SK-N-SH (cell line): ENCODE data around the gene SALL3. TPM values are rescaled to one million over a fixed set of nuclear protein-coding genes. Genes with fewer than 3 reads are reported as not detected.

Experiments used
- CTCF ChIA-PET: fragments of 300-600, 350-600 bp; formaldehyde crosslinking; extraction: SDS; loops from one replicate; lab custom pipeline; 2021; lab: Yijun Ruan, JAX
- POLR2A ChIA-PET: fragments of 350-600 bp; sonication (Branson Sonifier 250); formaldehyde crosslinking; extraction: SDS; loops from one replicate; lab custom pipeline; 2020; ENCODE audit warnings: antibody characterized with exemption, inconsistent platforms; lab: Yijun Ruan, JAX
- DNase-seq: peaks from one replicate; pipeline ENCODE4 v3.0.0; 2012
- H2AFZ ChIP-seq: fragments of 200-600 bp; sonication (generic); 2 replicates; pipeline ENCODE4 v1.8.1; 2016; ENCODE audit warnings: antibody characterized with exemption, mild to moderate bottlenecking, low read depth
- H3F3A ChIP-seq: fragments of 200-600 bp; sonication (generic); replicated peaks from 2 replicates; pipeline ENCODE3; 2016; ENCODE audit warnings: antibody characterized with exemption, mild to moderate bottlenecking; ENCODE audit not compliant: insufficient read depth
- H3K27ac ChIP-seq, 2 experiments: fragments of 200-500 bp in 1 of 2; fragments of 200-600 bp in 1 of 2; sonication (Bioruptor generic) in 1 of 2; sonication (generic), shearing (Covaris generic) in 1 of 2; 2 replicates each; pipeline versions ENCODE4 v1.5.1 to v1.6.1; 2014 to 2016; ENCODE audit warnings: low read depth in 2 of 2, inconsistent platforms in 1 of 2, low read length in 1 of 2, mild to moderate bottlenecking in 1 of 2, mixed read lengths in 1 of 2
- H3K27me3 ChIP-seq: fragments of 200-600 bp; sonication (generic), shearing (Covaris generic); 2 replicates; pipeline ENCODE4 v1.6.1; 2016; ENCODE audit warnings: mixed run types; ENCODE audit not compliant: insufficient read depth
- H3K36me3 ChIP-seq, 2 experiments: fragments of 200-500 bp in 1 of 2; fragments of 200-600 bp in 1 of 2; sonication (Bioruptor generic) in 1 of 2; sonication (generic) in 1 of 2; replicated peaks in 1 of 2; 2 replicates each; pipeline versions ENCODE3 to v1.5.1; 2014 to 2016; ENCODE audit warnings: low read length in 1 of 2, mild to moderate bottlenecking in 1 of 2; ENCODE audit not compliant: insufficient read depth in 2 of 2, control insufficient read depth in 1 of 2
- H3K4me1 ChIP-seq, 2 experiments: fragments of 200-500 bp in 1 of 2; fragments of 200-600 bp in 1 of 2; sonication (Bioruptor generic) in 1 of 2; sonication (generic), shearing (Covaris generic) in 1 of 2; 2 replicates each; pipeline versions ENCODE4 v1.5.1 to v1.6.1; 2014 to 2016; ENCODE audit warnings: low read depth in 1 of 2, low read length in 1 of 2, mixed run types in 1 of 2; ENCODE audit not compliant: insufficient read depth in 2 of 2, control insufficient read depth in 1 of 2
- H3K4me2 ChIP-seq: fragments of 200-600 bp; sonication (generic), shearing (Covaris generic); 2 replicates; pipeline ENCODE4 v1.6.1; 2017; ENCODE audit warnings: mixed run types
- H3K4me3 ChIP-seq, 2 experiments: fragments of 200-500 bp in 1 of 2; fragments of 200-600 bp in 1 of 2; sonication (Bioruptor generic) in 1 of 2; sonication (generic), shearing (Covaris generic) in 1 of 2; 2 replicates each; pipeline versions ENCODE4 v1.5.1 to v1.8.1; 2014 to 2016; ENCODE audit warnings: low read depth in 2 of 2, inconsistent platforms in 1 of 2, low read length in 1 of 2, mild to moderate bottlenecking in 1 of 2, mixed read lengths in 1 of 2, moderate library complexity in 1 of 2
- H3K79me2 ChIP-seq: fragments of 200-600 bp; sonication (generic); 2 replicates; pipeline ENCODE4 v1.8.1; 2017; ENCODE audit warnings: mild to moderate bottlenecking; ENCODE audit not compliant: insufficient read depth
- H3K9ac ChIP-seq: fragments of 200-600 bp; sonication (generic); 2 replicates; pipeline ENCODE4 v1.6.1; 2017; ENCODE audit warnings: mixed run types
- H3K9me2 ChIP-seq: fragments of 200-600 bp; sonication (generic); 2 replicates; pipeline ENCODE4 v1.6.1; 2017; ENCODE audit warnings: mixed run types
- H3K9me3 ChIP-seq: fragments of 200-600 bp; sonication (generic); 2 replicates; pipeline ENCODE4 v1.6.1; 2017; ENCODE audit warnings: mixed run types, mild to moderate bottlenecking, moderate library complexity
- H4K20me1 ChIP-seq: fragments of 200-600 bp; sonication (generic); 2 replicates; pipeline ENCODE4 v1.6.1; 2017; ENCODE audit warnings: mild to moderate bottlenecking, mixed run types; ENCODE audit not compliant: insufficient read depth
- CHD2 ChIP-seq: fragments of 150-350 bp; IDR thresholded peaks from 2 replicates; pipeline ENCODE4 v1.6.1; 2018; ENCODE audit warnings: low read length; ENCODE audit not compliant: partially characterized antibody
- FOXJ3 ChIP-seq: sonication (generic); formaldehyde crosslinking; IDR thresholded peaks from 2 replicates; pipeline ENCODE4 v1.5.1; 2020; ENCODE audit warnings: mild to moderate bottlenecking, missing genetic modification reagents
- FOXM1 ChIP-seq: IDR thresholded peaks from 2 replicates; pipeline ENCODE4 v1.4.0; 2012; ENCODE audit warnings: low read depth, mild to moderate bottlenecking
- MEF2A ChIP-seq: IDR thresholded peaks from 2 replicates; pipeline ENCODE4 v1.4.0; 2012; ENCODE audit warnings: low read depth, borderline replicate concordance
- NFIC ChIP-seq: IDR thresholded peaks from 2 replicates; pipeline ENCODE4 v1.4.0; 2012; ENCODE audit warnings: borderline replicate concordance
- POLR2AphosphoS5 ChIP-seq: IDR thresholded peaks from 2 replicates; pipeline ENCODE4 v1.6.1; 2012; ENCODE audit warnings: low read depth, low read length
- RCOR1 ChIP-seq: fragments of 150-350 bp; IDR thresholded peaks from 2 replicates; pipeline ENCODE4 v1.6.1; 2017; ENCODE audit warnings: antibody characterized with exemption, low read length
- SMC3 ChIP-seq: IDR thresholded peaks from 2 replicates; pipeline ENCODE4 v1.6.1; 2012; ENCODE audit warnings: low read depth, low read length, improper control_type of control experiment
- TAF1 ChIP-seq: IDR thresholded peaks from 2 replicates; pipeline ENCODE4 v1.6.1; 2012; ENCODE audit warnings: low read depth, mild to moderate bottlenecking, low read length, moderate library complexity, borderline replicate concordance
- TCF12 ChIP-seq: IDR thresholded peaks from 2 replicates; pipeline ENCODE4 v1.4.0; 2012
- YY1 ChIP-seq: IDR thresholded peaks from 2 replicates; pipeline ENCODE4 v1.4.0; 2012; ENCODE audit warnings: low read depth, mild to moderate bottlenecking
- WGBS: methylation state at CpG from one replicate; pipeline ENCODE4 v1.1.6; 2017; ENCODE audit warnings: low lambda C conversion rate; 5-methylcytosine and 5-hydroxymethylcytosine counted together
- polyA plus RNA-seq, 3 experiments: library from polyadenylated mRNA; depleted of rRNA; stranded (reverse); fragments of >200 nt; gene quantifications; 2 replicates each; pipeline ENCODE4 v1.2.3, GENCODE V29; 2012
- TF ChIP-seq, protein P1 (sequence below): IDR thresholded peaks from 2 replicates; pipeline ENCODE4 v1.4.0; 2012; ENCODE audit warnings: low read depth, borderline replicate concordance
- TF ChIP-seq, protein P2 (sequence below): IDR thresholded peaks from 2 replicates; pipeline ENCODE4 v1.4.0; 2012; ENCODE audit warnings: low read depth, borderline replicate concordance
- TF ChIP-seq, protein P3 (sequence below): fragments of 150-350 bp; IDR thresholded peaks from 2 replicates; pipeline ENCODE4 v1.6.1; 2017; ENCODE audit warnings: antibody characterized with exemption, low read length, low read depth, borderline replicate concordance
- TF ChIP-seq, protein P4 (sequence below): IDR thresholded peaks from 2 replicates; pipeline ENCODE4 v1.6.1; 2012; ENCODE audit warnings: mild to moderate bottlenecking, low read depth, low read length, moderate library complexity
- TF ChIP-seq, protein P5 (sequence below): fragments of 150-350 bp; IDR thresholded peaks from 2 replicates; pipeline ENCODE4 v1.6.1; 2016; ENCODE audit warnings: mild to moderate bottlenecking, low read depth, low read length

SALL3 gene
- polyA plus RNA-seq, 1 of the 3 experiments (the other 2 are of a cell fraction): not detected

DNA sequence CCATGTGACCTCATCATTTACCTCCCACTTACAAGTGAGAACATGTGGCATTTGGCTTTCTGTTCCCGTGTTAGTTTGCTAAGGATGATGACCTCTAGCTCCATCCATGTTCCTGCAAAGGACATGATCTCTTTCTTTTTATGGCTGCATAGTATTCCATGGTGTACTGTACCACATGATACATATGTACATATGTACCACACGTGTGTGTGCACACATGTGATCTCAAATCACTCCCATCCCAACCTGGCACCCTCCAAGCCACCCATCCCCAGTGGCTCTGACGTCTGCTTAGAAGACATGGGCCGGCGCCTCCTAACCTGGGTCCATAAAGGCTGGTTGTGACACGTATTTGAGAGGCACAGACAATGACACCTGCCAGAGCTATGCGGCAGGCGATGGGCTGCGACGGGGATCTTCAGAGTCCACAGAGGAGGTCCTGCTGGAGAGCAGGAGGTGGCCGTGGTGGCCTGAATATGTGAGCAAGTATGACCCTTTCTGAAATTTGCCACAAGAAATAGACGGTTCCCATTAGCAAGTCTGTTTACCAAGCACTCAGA is 8.8 kb upstream of the SALL3 start:
- H3K4me3 ChIP-seq: no peak overlapping the region
- no peaks in the 10 kb centered on the region for H3K4me1 ChIP-seq
- POLR2A ChIA-PET: no interaction called here
- H2AFZ ChIP-seq: no peak overlapping the region
- no peaks in the 10 kb centered on the region for H3K9me2 ChIP-seq
- no peaks in the 10 kb centered on the region for H3F3A ChIP-seq
- no peak for DNase-seq
- no peaks in the 10 kb centered on the region for H3K79me2 ChIP-seq
- no peaks in the 10 kb centered on the region for H3K36me3 ChIP-seq
- H3K4me2 ChIP-seq: no peak overlapping the region
- H4K20me1 ChIP-seq: 0 out of 2 replicates have a peak, but pooled peaks cover 3% of the 10 kb centered on the region
- TF ChIP-seq POLR2AphosphoS5: no peak
- TF ChIP-seq, protein P1, sequence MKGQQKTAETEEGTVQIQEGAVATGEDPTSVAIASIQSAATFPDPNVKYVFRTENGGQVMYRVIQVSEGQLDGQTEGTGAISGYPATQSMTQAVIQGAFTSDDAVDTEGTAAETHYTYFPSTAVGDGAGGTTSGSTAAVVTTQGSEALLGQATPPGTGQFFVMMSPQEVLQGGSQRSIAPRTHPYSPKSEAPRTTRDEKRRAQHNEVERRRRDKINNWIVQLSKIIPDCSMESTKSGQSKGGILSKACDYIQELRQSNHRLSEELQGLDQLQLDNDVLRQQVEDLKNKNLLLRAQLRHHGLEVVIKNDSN: no peak
- no peak for TF ChIP-seq TCF12
- TF ChIP-seq RCOR1: no peak
- TF ChIP-seq MEF2A: no peak
- TF ChIP-seq TAF1: no peak
- TF ChIP-seq YY1: no peak
- H3K27me3 ChIP-seq: peaks cover 87% of the 10 kb centered on the region
- 46% methylated on average over 12 of the region's 12 CpGs for WGBS
- H3K9ac ChIP-seq: no peak overlapping the region
- no peak overlapping the region for H3K27ac ChIP-seq
- H3K9me3 ChIP-seq: no peaks in the 10 kb centered on the region
- CTCF ChIA-PET: no interaction called here

DNA sequence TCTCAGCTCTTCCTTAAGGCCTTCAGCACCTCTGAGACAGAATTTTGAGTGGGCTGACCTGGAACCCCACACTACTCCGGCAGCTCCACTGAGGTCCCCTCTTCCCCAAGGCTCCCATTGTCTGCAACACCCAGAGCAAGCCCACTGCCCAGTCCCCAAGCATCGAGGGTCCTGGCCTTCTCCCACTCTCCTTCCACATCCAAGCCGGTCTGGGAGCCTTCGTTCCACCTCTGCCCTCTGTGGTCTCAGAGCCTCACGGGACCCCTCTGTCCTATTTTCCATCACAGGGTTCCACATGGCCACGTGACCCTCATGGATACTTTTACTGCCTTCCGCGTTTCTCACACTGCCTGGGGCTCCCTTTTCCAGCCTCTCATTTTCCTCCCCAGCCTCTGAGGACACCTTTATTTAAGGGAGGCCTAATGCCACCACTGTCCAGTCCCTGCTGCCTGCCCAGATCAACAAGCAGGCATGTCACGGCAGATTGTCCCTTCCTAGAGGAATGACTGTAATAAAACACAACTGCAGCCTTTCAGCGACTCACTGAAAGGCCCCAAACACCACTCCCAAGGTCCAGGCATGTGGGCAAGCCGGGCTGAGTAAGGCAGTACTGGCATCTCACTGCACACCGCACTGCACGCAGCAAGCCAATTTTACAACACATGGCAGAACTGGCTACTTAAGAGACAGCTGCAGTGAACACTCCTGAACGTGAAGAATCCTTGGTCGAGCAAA is 7.9 kb upstream of the SALL3 start:
- WGBS: 2% methylated on average over 13 of the region's 15 CpGs
- Histone ChIP-seq H3K79me2 (no peaks in the 10 kb centered on the region), H3K27me3 (peaks cover 95% of the 10 kb centered on the region), H3K27ac (no peak overlapping the region), H3K4me2 (no peak overlapping the region), H3F3A (no peaks in the 10 kb centered on the region), H3K4me3 (no peak overlapping the region), H3K9me3 (no peaks in the 10 kb centered on the region), H2AFZ (no peak overlapping the region), H4K20me1 (0 out of 2 replicates have a peak, but pooled peaks cover 3% of the 10 kb centered on the region), H3K4me1 (no peaks in the 10 kb centered on the region)
- no peak for DNase-seq
- ChIA-PET POLR2A (no interaction called here), CTCF (no interaction called here)
- TF ChIP-seq, protein P2, sequence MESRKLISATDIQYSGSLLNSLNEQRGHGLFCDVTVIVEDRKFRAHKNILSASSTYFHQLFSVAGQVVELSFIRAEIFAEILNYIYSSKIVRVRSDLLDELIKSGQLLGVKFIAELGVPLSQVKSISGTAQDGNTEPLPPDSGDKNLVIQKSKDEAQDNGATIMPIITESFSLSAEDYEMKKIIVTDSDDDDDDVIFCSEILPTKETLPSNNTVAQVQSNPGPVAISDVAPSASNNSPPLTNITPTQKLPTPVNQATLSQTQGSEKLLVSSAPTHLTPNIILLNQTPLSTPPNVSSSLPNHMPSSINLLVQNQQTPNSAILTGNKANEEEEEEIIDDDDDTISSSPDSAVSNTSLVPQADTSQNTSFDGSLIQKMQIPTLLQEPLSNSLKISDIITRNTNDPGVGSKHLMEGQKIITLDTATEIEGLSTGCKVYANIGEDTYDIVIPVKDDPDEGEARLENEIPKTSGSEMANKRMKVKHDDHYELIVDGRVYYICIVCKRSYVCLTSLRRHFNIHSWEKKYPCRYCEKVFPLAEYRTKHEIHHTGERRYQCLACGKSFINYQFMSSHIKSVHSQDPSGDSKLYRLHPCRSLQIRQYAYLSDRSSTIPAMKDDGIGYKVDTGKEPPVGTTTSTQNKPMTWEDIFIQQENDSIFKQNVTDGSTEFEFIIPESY: no peak
- TF ChIP-seq SMC3: no peak
- no peak for TF ChIP-seq CHD2
- TF ChIP-seq RCOR1: no peak
- TF ChIP-seq, protein P3, sequence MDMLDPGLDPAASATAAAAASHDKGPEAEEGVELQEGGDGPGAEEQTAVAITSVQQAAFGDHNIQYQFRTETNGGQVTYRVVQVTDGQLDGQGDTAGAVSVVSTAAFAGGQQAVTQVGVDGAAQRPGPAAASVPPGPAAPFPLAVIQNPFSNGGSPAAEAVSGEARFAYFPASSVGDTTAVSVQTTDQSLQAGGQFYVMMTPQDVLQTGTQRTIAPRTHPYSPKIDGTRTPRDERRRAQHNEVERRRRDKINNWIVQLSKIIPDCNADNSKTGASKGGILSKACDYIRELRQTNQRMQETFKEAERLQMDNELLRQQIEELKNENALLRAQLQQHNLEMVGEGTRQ: no peak
- TF ChIP-seq FOXM1: no peak
- TF ChIP-seq, protein P4, sequence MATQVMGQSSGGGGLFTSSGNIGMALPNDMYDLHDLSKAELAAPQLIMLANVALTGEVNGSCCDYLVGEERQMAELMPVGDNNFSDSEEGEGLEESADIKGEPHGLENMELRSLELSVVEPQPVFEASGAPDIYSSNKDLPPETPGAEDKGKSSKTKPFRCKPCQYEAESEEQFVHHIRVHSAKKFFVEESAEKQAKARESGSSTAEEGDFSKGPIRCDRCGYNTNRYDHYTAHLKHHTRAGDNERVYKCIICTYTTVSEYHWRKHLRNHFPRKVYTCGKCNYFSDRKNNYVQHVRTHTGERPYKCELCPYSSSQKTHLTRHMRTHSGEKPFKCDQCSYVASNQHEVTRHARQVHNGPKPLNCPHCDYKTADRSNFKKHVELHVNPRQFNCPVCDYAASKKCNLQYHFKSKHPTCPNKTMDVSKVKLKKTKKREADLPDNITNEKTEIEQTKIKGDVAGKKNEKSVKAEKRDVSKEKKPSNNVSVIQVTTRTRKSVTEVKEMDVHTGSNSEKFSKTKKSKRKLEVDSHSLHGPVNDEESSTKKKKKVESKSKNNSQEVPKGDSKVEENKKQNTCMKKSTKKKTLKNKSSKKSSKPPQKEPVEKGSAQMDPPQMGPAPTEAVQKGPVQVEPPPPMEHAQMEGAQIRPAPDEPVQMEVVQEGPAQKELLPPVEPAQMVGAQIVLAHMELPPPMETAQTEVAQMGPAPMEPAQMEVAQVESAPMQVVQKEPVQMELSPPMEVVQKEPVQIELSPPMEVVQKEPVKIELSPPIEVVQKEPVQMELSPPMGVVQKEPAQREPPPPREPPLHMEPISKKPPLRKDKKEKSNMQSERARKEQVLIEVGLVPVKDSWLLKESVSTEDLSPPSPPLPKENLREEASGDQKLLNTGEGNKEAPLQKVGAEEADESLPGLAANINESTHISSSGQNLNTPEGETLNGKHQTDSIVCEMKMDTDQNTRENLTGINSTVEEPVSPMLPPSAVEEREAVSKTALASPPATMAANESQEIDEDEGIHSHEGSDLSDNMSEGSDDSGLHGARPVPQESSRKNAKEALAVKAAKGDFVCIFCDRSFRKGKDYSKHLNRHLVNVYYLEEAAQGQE: no peak
- TF ChIP-seq, protein P5, sequence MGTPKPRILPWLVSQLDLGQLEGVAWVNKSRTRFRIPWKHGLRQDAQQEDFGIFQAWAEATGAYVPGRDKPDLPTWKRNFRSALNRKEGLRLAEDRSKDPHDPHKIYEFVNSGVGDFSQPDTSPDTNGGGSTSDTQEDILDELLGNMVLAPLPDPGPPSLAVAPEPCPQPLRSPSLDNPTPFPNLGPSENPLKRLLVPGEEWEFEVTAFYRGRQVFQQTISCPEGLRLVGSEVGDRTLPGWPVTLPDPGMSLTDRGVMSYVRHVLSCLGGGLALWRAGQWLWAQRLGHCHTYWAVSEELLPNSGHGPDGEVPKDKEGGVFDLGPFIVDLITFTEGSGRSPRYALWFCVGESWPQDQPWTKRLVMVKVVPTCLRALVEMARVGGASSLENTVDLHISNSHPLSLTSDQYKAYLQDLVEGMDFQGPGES: no peak
- TF ChIP-seq FOXJ3 (CRISPR knock-in tag): no peak
- TF ChIP-seq NFIC: no peak
- TF ChIP-seq MEF2A: no peak
- TF ChIP-seq, all 33 proteins: peak for 0
- H3K9ac ChIP-seq: no peak overlapping the region
- no peaks in the 10 kb centered on the region for H3K36me3 ChIP-seq
- no peaks in the 10 kb centered on the region for H3K9me2 ChIP-seq
